Retinal pigment epithelial cell (primary cell): ENCODE results near the gene ASAP2.

ENCODE experiments used
- DNase-seq: peaks from one replicate; pipeline ENCODE4 v3.0.0-alpha.2; 2010; ENCODE audit warnings: low read depth
- H3K4me3 ChIP-seq: 2 replicates; pipeline ENCODE4 v1.5.1; 2011; ENCODE audit warnings: mild to moderate bottlenecking, low read length, control low read depth, moderate library complexity
- CTCF ChIP-seq: conservative IDR thresholded peaks from 2 replicates; pipeline ENCODE4 v1.5.1; 2011; ENCODE audit warnings: low read depth, low read length, control low read depth, inconsistent platforms

ASAP2 gene

GRCh38 chr2:9205963-9206948 is at the start of gene ASAP2:
ASAP2 (plus strand) TSS chr2:9206812; CDS start chr2:9207105, 293 bp downstream.
- TF ChIP-seq CTCF: peak; percentile 71
- peak within 1 kb of the TSS; percentile 78 for H3K4me3 ChIP-seq
- no peak for DNase-seq

- TF ChIP-seq CTCF: no peak
Observed at GRCh38 chr2:9158786-9159779, 47.5 kb upstream of the ASAP2 start.

GRCh38 chr2:9160732-9161131 is 45.9 kb upstream of the ASAP2 start:
- TF ChIP-seq CTCF: no peak
- H3K4me3 ChIP-seq: no peak overlapping the region
- DNase-seq: no peak

More at GRCh38 chr2:9158786-9159779, 47.5 kb upstream of the ASAP2 start:
- no peak for DNase-seq
- H3K4me3 ChIP-seq: no peak overlapping the region

GRCh38 chr2:9162841-9163240 is 43.8 kb upstream of the ASAP2 start:
- H3K4me3 ChIP-seq: no peak overlapping the region
- DNase-seq: no peak
- TF ChIP-seq CTCF: no peak

- no peak for DNase-seq
- H3K4me3 ChIP-seq: no peak overlapping the region
- TF ChIP-seq CTCF: no peak
Observed at GRCh38 chr2:9163306-9164111, 43.1 kb upstream of the ASAP2 start.

- TF ChIP-seq CTCF: no peak
- DNase-seq: no peak
- no peak overlapping the region for H3K4me3 ChIP-seq
Observed at GRCh38 chr2:9164112-9164608, 42.5 kb upstream of the ASAP2 start.
